ENCODE results near the gene FEZ2. TPM values are rescaled to one million over a fixed set of nuclear protein-coding genes. Genes with fewer than 3 reads are reported as not detected.

The FEZ2 gene, protein sequence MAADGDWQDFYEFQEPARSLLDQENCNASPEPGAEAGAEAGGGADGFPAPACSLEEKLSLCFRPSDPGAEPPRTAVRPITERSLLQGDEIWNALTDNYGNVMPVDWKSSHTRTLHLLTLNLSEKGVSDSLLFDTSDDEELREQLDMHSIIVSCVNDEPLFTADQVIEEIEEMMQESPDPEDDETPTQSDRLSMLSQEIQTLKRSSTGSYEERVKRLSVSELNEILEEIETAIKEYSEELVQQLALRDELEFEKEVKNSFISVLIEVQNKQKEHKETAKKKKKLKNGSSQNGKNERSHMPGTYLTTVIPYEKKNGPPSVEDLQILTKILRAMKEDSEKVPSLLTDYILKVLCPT
- total RNA-seq = 83.5 TPM

DNA sequence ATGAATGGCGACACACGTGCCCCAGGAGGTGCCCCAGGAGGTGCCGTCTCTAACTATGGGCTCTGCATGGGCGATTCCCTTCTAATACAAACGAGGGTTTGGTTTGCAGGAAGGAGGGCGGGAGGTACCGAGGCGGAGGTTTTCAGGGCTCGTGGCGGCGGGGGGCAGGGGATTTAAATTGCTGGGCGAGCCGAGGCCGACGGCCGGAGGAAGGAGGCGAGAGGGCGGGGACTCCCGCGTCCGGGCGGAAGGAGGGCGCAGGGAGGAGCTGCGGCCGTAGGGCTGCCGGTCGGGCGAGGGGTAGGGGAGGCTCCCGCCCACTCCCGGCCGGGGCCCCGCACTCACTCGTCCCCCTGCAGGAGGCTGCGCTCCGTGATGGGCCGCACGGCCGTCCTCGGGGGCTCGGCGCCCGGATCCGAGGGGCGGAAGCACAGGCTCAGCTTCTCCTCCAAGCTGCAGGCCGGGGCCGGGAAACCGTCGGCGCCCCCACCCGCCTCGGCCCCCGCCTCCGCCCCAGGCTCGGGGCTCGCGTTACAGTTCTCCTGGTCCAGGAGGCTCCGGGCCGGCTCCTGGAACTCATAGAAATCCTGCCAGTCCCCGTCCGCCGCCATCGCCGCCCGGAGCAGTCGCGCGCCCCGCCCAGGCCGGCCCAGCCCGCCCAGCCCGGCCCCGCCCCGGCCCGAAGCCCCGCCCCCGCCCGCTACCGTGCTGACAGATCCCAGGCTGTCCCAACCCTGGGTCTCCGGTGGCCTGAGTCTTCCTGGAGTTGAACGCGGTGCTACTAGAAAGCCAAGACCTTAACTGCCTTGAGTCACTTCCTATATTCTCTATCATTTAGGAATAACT is at the start of gene FEZ2:
Gene FEZ2, minus strand, starts transcription at position 637 of the 846 bp plus-strand sequence. Its CDS starts 26 bp downstream, at position 611.

Other genes with a start within 250 kb of the FEZ2 start
- 158 TPM for gene CRIM1, start 242.4 kb downstream of the FEZ2 start, total RNA-seq
- 38.7 TPM for gene VIT, start 98.5 kb upstream of the FEZ2 start, total RNA-seq